HTR-8/SVneo (cell line): ENCODE measurements around the gene C19orf81.

ENCODE experiments used
- DNase-seq: peaks from one replicate; pipeline ENCODE4 v3.0.0; 2011; ENCODE audit warnings: low spot score, mixed read lengths; ENCODE audit not compliant: insufficient read length
- FAIRE-seq: peaks from 2 replicates; lab custom pipeline; 2011; peaks lifted over from hg19 to GRCh38; lab: Jason Lieb, UNC

Gene C19orf81

GRCh38 chr19:50628551-50628950 is 20.7 kb upstream of the C19orf81 start:
- no peak for DNase-seq
- no peak for FAIRE-seq

- DNase-seq (no peak), FAIRE-seq (no peak)
Observed at GRCh38 chr19:50629194-50629593, 20.1 kb upstream of the C19orf81 start.

GRCh38 chr19:50629801-50630200 is 19.4 kb upstream of the C19orf81 start:
- FAIRE-seq, result no peak
- DNase-seq, result no peak

GRCh38 chr19:50632151-50632835 is 17.0 kb upstream of the C19orf81 start:
- DNase-seq (no peak), FAIRE-seq (no peak)

GRCh38 chr19:50633359-50633758 is 15.9 kb upstream of the C19orf81 start:
- no peak for FAIRE-seq
- no peak for DNase-seq

GRCh38 chr19:50633973-50634372 is 15.3 kb upstream of the C19orf81 start:
- DNase-seq, result no peak
- FAIRE-seq, result peak; percentile 9

GRCh38 chr19:50636317-50637085 is 12.7 kb upstream of the C19orf81 start:
- DNase-seq (no peak), FAIRE-seq (no peak)

- FAIRE-seq, result no peak
- DNase-seq, result no peak
Observed at GRCh38 chr19:50638600-50638999, 10.6 kb upstream of the C19orf81 start.

GRCh38 chr19:50639121-50640112 is 9.8 kb upstream of the C19orf81 start, which contains the start of gene SYT3:
SYT3 (minus strand) TSS chr19:50639881; CDS start chr19:50637411, 2,470 bp downstream.
- FAIRE-seq, result peak; percentile 31
- DNase-seq, result peak; percentile 85

- DNase-seq, result no peak
- no peak for FAIRE-seq
Observed at GRCh38 chr19:50640368-50640767, 8.9 kb upstream of the C19orf81 start.

GRCh38 chr19:50644315-50644915 is 4.8 kb upstream of the C19orf81 start:
- no peak for FAIRE-seq

GRCh38 chr19:50645107-50645506 is 4.1 kb upstream of the C19orf81 start:
- no peak for FAIRE-seq
- no peak for DNase-seq

More at GRCh38 chr19:50644315-50644915, 4.8 kb upstream of the C19orf81 start:
- DNase-seq, result no peak

- FAIRE-seq, result peak; percentile 80
- peak; percentile 58 for DNase-seq
Observed at GRCh38 chr19:50646074-50646807, 3.0 kb upstream of the C19orf81 start.

GRCh38 chr19:50647879-50648615 is 1.2 kb upstream of the C19orf81 start:
- DNase-seq (no peak), FAIRE-seq (no peak)

- FAIRE-seq (no peak), DNase-seq (no peak)
Observed at GRCh38 chr19:50648659-50649058, 586 bp upstream of the C19orf81 start.

GRCh38 chr19:50651174-50651573 is 1.9 kb downstream of the C19orf81 start:
- DNase-seq (no peak), FAIRE-seq (no peak)

GRCh38 chr19:50652722-50653121 is 3.5 kb downstream of the C19orf81 start:
- FAIRE-seq (no peak), DNase-seq (no peak)

GRCh38 chr19:50654882-50655281 is 5.6 kb downstream of the C19orf81 start:
- no peak for DNase-seq
- FAIRE-seq, result no peak
